ENCODE measurements around the gene SYK. TPM values are rescaled to one million over a fixed set of nuclear protein-coding genes. Genes with fewer than 3 reads are reported as not detected.
"Not testable (repeated sequence)": the region's sequence is repeated elsewhere in the genome, so short reads cannot be mapped to it uniquely, and the experiment has no call there.

SYK gene
- total RNA-seq (2014; rRNA removed; shearing (Covaris generic)): 9.4 and 10.0 TPM in 2 replicates

- DNase-seq (ENCODE audit: low read depth): peak; percentile 71
These were observed at the start of gene SYK for GRCh38 chr9:90801241-90801972. SYK (plus strand) TSS chr9:90801819; CDS start chr9:90843899, 42,080 bp downstream.

GRCh38 chr9:90755514-90756371 lies 45.9 kb upstream of the SYK start:
- peak; percentile 78 for DNase-seq (ENCODE audit: low read depth)

- DNase-seq (ENCODE audit: low read depth): not testable (repeated sequence)
These were observed 41.0 kb upstream of the SYK start for GRCh38 chr9:90760577-90760976.

GRCh38 chr9:90766731-90767130 lies 34.9 kb upstream of the SYK start:
- no peak for DNase-seq (ENCODE audit: low read depth)

GRCh38 chr9:90767523-90768100 lies 34.0 kb upstream of the SYK start:
- DNase-seq (ENCODE audit: low read depth): no peak

- no peak for DNase-seq (ENCODE audit: low read depth)
These were observed 31.4 kb upstream of the SYK start for GRCh38 chr9:90770182-90770738.

- no peak for DNase-seq (ENCODE audit: low read depth)
These were observed 30.7 kb upstream of the SYK start for GRCh38 chr9:90770927-90771326.

GRCh38 chr9:90772386-90772785 lies 29.2 kb upstream of the SYK start:
- no peak for DNase-seq (ENCODE audit: low read depth)

GRCh38 chr9:90773617-90774016 lies 28.0 kb upstream of the SYK start:
- peak; percentile 13 for DNase-seq (ENCODE audit: low read depth)

GRCh38 chr9:90774071-90774470 lies 27.5 kb upstream of the SYK start:
- no peak for DNase-seq (ENCODE audit: low read depth)

- no peak for DNase-seq (ENCODE audit: low read depth)
These were observed 26.9 kb upstream of the SYK start for GRCh38 chr9:90774682-90775081.

GRCh38 chr9:90775657-90776056 lies 26.0 kb upstream of the SYK start:
- DNase-seq (ENCODE audit: low read depth): no peak

- DNase-seq (ENCODE audit: low read depth): no peak
These were observed 22.9 kb upstream of the SYK start for GRCh38 chr9:90778746-90779145.

GRCh38 chr9:90783552-90783951 lies 18.1 kb upstream of the SYK start:
- DNase-seq (ENCODE audit: low read depth): no peak

- DNase-seq (ENCODE audit: low read depth): no peak
These were observed 17.7 kb upstream of the SYK start for GRCh38 chr9:90783964-90784363.

- no peak for DNase-seq (ENCODE audit: low read depth)
These were observed 13.7 kb upstream of the SYK start for GRCh38 chr9:90787771-90788460.

- DNase-seq (ENCODE audit: low read depth): not testable (repeated sequence)
These were observed 13.1 kb upstream of the SYK start for GRCh38 chr9:90788527-90788926.

GRCh38 chr9:90789408-90789807 lies 12.2 kb upstream of the SYK start:
- DNase-seq (ENCODE audit: low read depth): no peak

- DNase-seq (ENCODE audit: low read depth): no peak
These were observed 11.8 kb upstream of the SYK start for GRCh38 chr9:90789862-90790261.

- DNase-seq (ENCODE audit: low read depth): not testable (repeated sequence)
These were observed 8.6 kb upstream of the SYK start for GRCh38 chr9:90793024-90793423.

GRCh38 chr9:90793729-90794128 lies 7.9 kb upstream of the SYK start:
- DNase-seq (ENCODE audit: low read depth): no peak

GRCh38 chr9:90795084-90795483 lies 6.5 kb upstream of the SYK start:
- no peak for DNase-seq (ENCODE audit: low read depth)
